GM23338 (cell line): ENCODE data around the gene ZFYVE28. TPM values are rescaled to one million over a fixed set of nuclear protein-coding genes. Genes with fewer than 3 reads are reported as not detected.

ENCODE experiments used
- ATAC-seq: fragments of 200-7000 bp; cut with Tn5 transposase; 3 replicates; pipeline ENCODE4 v1.9.1; 2020
- DNase-seq: peaks from one replicate; pipeline ENCODE4 v3.0.0-alpha.2; 2015; ENCODE audit warnings: low spot score
- H2AFZ ChIP-seq: fragments of 200-600 bp; sonication (generic); 2 replicates; pipeline ENCODE4 v1.8.0; 2016; ENCODE audit warnings: antibody characterized with exemption, mild to moderate bottlenecking, moderate library complexity
- H3F3A ChIP-seq: fragments of 200-600 bp; sonication (generic); replicated peaks from 2 replicates; pipeline ENCODE4 v1.8.0; 2017; ENCODE audit warnings: antibody characterized with exemption, mixed run types, low read depth
- H3K27ac ChIP-seq: fragments of 200-600 bp; sonication (generic); 2 replicates; pipeline ENCODE4 v1.6.1; 2016; ENCODE audit warnings: low read depth
- H3K27me3 ChIP-seq: fragments of 200-600 bp; sonication (generic); 2 replicates; pipeline ENCODE4 v1.8.0; 2016; ENCODE audit warnings: mild to moderate bottlenecking, mixed run types, moderate library complexity; ENCODE audit not compliant: insufficient read depth
- H3K36me3 ChIP-seq: fragments of 200-600 bp; sonication (generic); 2 replicates; pipeline ENCODE4 v1.8.0; 2016; ENCODE audit warnings: mild to moderate bottlenecking; ENCODE audit not compliant: insufficient read depth
- H3K4me1 ChIP-seq: fragments of 200-600 bp; sonication (generic); 2 replicates; pipeline ENCODE4 v1.8.0; 2016; ENCODE audit warnings: mild to moderate bottlenecking, moderate library complexity; ENCODE audit not compliant: insufficient read depth
- H3K4me2 ChIP-seq: fragments of 200-600 bp; sonication (generic); 2 replicates; pipeline ENCODE4 v1.7.1; 2017; ENCODE audit warnings: mixed run types
- H3K4me3 ChIP-seq: fragments of 200-600 bp; sonication (generic); 2 replicates; pipeline ENCODE4 v1.6.1; 2016; ENCODE audit warnings: mixed run types
- H3K79me2 ChIP-seq: fragments of 200-600 bp; sonication (generic); replicated peaks from 2 replicates; pipeline ENCODE4 v1.8.0; 2017; ENCODE audit warnings: mild to moderate bottlenecking; ENCODE audit not compliant: insufficient read depth
- H3K9me2 ChIP-seq: fragments of 200-600 bp; sonication (generic); 2 replicates; pipeline ENCODE4 v1.8.0; 2017; ENCODE audit not compliant: insufficient read depth
- H4K20me1 ChIP-seq: fragments of 200-600 bp; sonication (generic); replicated peaks from 2 replicates; pipeline ENCODE4 v1.8.0; 2017; ENCODE audit warnings: mild to moderate bottlenecking; ENCODE audit not compliant: insufficient read depth
- H3K27ac Mint-ChIP-seq: 2 replicates; pipeline ENCODE4 v1.8.0; 2020; ENCODE audit warnings: inconsistent platforms, mild to moderate bottlenecking, moderate library complexity, mixed read lengths
- H3K27me3 Mint-ChIP-seq: 3 replicates; pipeline ENCODE4 v1.8.0; 2022; ENCODE audit warnings: low read depth, mild to moderate bottlenecking, moderate library complexity, mixed read lengths, inconsistent platforms; ENCODE audit not compliant: insufficient read depth, poor library complexity
- H3K36me3 Mint-ChIP-seq: 3 replicates; pipeline ENCODE4 v1.8.0; 2021; ENCODE audit warnings: low read depth, mild to moderate bottlenecking, inconsistent platforms, moderate library complexity, mixed read lengths
- H3K4me1 Mint-ChIP-seq: 3 replicates; pipeline ENCODE4 v1.8.0; 2020; ENCODE audit warnings: mild to moderate bottlenecking, inconsistent platforms, mixed read lengths
- H3K4me3 Mint-ChIP-seq: 3 replicates; pipeline ENCODE4 v1.8.0; 2021; ENCODE audit warnings: moderate library complexity, mild to moderate bottlenecking, inconsistent platforms, mixed read lengths
- H3K9me3 Mint-ChIP-seq: 3 replicates; pipeline ENCODE4 v1.8.0; 2020; ENCODE audit warnings: moderate library complexity, mild to moderate bottlenecking, inconsistent platforms, mixed read lengths
- CREB1 ChIP-seq: fragments of 250-450 bp; sonication (Bioruptor Pico); IDR thresholded peaks from 2 replicates; pipeline ENCODE4 v1.5.0; 2020; ENCODE audit warnings: low read depth, mild to moderate bottlenecking, moderate library complexity
- CTCF ChIP-seq, 2 experiments: fragments of 200-600 bp in 1 of 2; sonication (generic) in 1 of 2; conservative IDR thresholded peaks; 2 replicates each; pipeline versions ENCODE4 v1.5.1 to v1.6.1; 2016 to 2017; ENCODE audit warnings: antibody characterized with exemption in 2 of 2, low read depth in 2 of 2, mild to moderate bottlenecking in 2 of 2, moderate library complexity in 1 of 2
- ETS1 ChIP-seq: IDR thresholded peaks from 2 replicates; pipeline ENCODE4 v1.6.1; 2016; ENCODE audit warnings: antibody characterized with exemption
- EZH2 ChIP-seq: fragments of 200-600 bp; sonication (generic); IDR thresholded peaks from one replicate; pipeline ENCODE4 v1.8.0; 2017; ENCODE audit warnings: antibody characterized with exemption, mild to moderate bottlenecking, low read depth; ENCODE audit not compliant: unreplicated experiment
- EZH2phosphoT487 ChIP-seq: fragments of 200-600 bp; sonication (generic); IDR thresholded peaks from one replicate; pipeline ENCODE4 v1.8.1; 2018; ENCODE audit warnings: antibody characterized with exemption; ENCODE audit not compliant: unreplicated experiment
- JUNB ChIP-seq: IDR thresholded peaks from one replicate; pipeline ENCODE4 v1.6.1; 2016; ENCODE audit warnings: antibody characterized with exemption; ENCODE audit not compliant: unreplicated experiment
- NANOG ChIP-seq: IDR thresholded peaks from 2 replicates; pipeline ENCODE4 v1.6.1; 2016; ENCODE audit warnings: antibody characterized with exemption, borderline replicate concordance
- POLR2AphosphoS5 ChIP-seq: IDR thresholded peaks from 2 replicates; pipeline ENCODE4 v1.6.1; 2016; ENCODE audit warnings: antibody characterized with exemption, low read depth
- REST ChIP-seq: IDR thresholded peaks from one replicate; pipeline ENCODE4 v1.6.1; 2018; ENCODE audit warnings: antibody characterized with exemption; ENCODE audit not compliant: unreplicated experiment
- STAT1 ChIP-seq: IDR thresholded peaks from one replicate; pipeline ENCODE4 v1.6.1; 2016; ENCODE audit warnings: antibody characterized with exemption; ENCODE audit not compliant: unreplicated experiment
- ZNF114 ChIP-seq: fragments of 250-450 bp; sonication (Bioruptor Pico); IDR thresholded peaks from 2 replicates; pipeline ENCODE4 v1.5.0; 2020; ENCODE audit warnings: mild to moderate bottlenecking, moderate library complexity
- ZNF331 ChIP-seq: fragments of 250-450 bp; sonication (Bioruptor Pico); IDR thresholded peaks from 2 replicates; pipeline ENCODE4 v1.5.0; 2020; ENCODE audit warnings: low read depth, mild to moderate bottlenecking, moderate library complexity
- ZNF462 ChIP-seq: fragments of 250-450 bp; sonication (Bioruptor Pico); IDR thresholded peaks from 2 replicates; pipeline ENCODE4 v1.5.0; 2020; ENCODE audit warnings: mild to moderate bottlenecking, moderate library complexity
- polyA plus RNA-seq: library from polyadenylated mRNA; unstranded; fragments of >200 nt; fragmentation: Nextera tagmentation; extraction: Ambion mirVana; gene quantifications from 2 replicates; pipeline ENCODE4 v1.2.1, GENCODE V29; 2016
- total RNA-seq: library from RNA; depleted of rRNA; stranded (reverse); fragments of >200 nt; shearing (Covaris generic); gene quantifications from 2 replicates; pipeline ENCODE4 v1.2.3, GENCODE V29; 2014

ZFYVE28 gene
- total and polyA plus RNA-seq, 2 experiments from 2014 or later, result 2.6 to 4.6 TPM

- no peak for DNase-seq
- H3K27me3 Mint-ChIP-seq, result peaks cover 10% of the 10 kb centered on the region
- Histone ChIP-seq H3K79me2 (no peaks in the 10 kb centered on the region), H3F3A (0 out of 2 replicates have a peak, but pooled peaks cover 4% of the 10 kb centered on the region), H2AFZ (no peak overlapping the region), H3K4me1 (no peaks in the 10 kb centered on the region), H3K9me2 (no peaks in the 10 kb centered on the region), H3K27me3 (no peaks in the 10 kb centered on the region), H3K36me3 (no peaks in the 10 kb centered on the region), H3K4me3 (no peak overlapping the region), H3K27ac (no peak overlapping the region), H3K4me2 (no peak overlapping the region), H4K20me1 (no peaks in the 10 kb centered on the region)
- TF ChIP-seq STAT1, result no peak
- no peak for TF ChIP-seq REST
- TF ChIP-seq CREB1 (CRISPR knock-in tag), result no peak
- no peak for TF ChIP-seq ETS1
- no peak for TF ChIP-seq ZNF114 (CRISPR knock-in tag)
- no peak for TF ChIP-seq ZNF331
- no peak for TF ChIP-seq JUNB
- TF ChIP-seq CTCF (conservative IDR thresholded peaks at IDR 0.05; ENCODE audit: low read depth in 2 of 2), result no peak
- no peak for TF ChIP-seq POLR2AphosphoS5
- TF ChIP-seq NANOG, result no peak
- no peak for TF ChIP-seq ZNF462
- TF ChIP-seq EZH2, result no peak
- no peak for TF ChIP-seq EZH2phosphoT487
- no peak overlapping the region for H3K4me3 Mint-ChIP-seq
- no peak overlapping the region for H3K27ac Mint-ChIP-seq
- peaks cover 6% of the 10 kb centered on the region; the same call in 2 of the 3 replicates for H3K4me1 Mint-ChIP-seq
- ATAC-seq, result no peak
- H3K9me3 Mint-ChIP-seq, result peaks cover 22% of the 10 kb centered on the region
- peaks cover 6% of the 10 kb centered on the region; the same call in 2 of the 3 replicates for H3K36me3 Mint-ChIP-seq
These were observed 115.2 kb downstream of the ZFYVE28 start for GRCh38 chr4:2303121-2303685.
